HT-29 (cell line): ENCODE results near the gene TGFB2. TPM values are rescaled to one million over a fixed set of nuclear protein-coding genes. Genes with fewer than 3 reads are reported as not detected.

Source experiments
- DNase-seq: peaks from one replicate; pipeline ENCODE4 v3.0.0-alpha.2; 2015; ENCODE audit warnings: low spot score
- total RNA-seq: library from RNA; depleted of rRNA; stranded (reverse); fragments of >200 nt; shearing (Covaris generic); gene quantifications from 2 replicates; pipeline ENCODE4 v1.2.3, GENCODE V29; 2014

The TGFB2 gene
- total RNA-seq, 1 experiment from 2014 or later, result 2.5 TPM

GRCh38 chr1:218461351-218461750 is 116.2 kb downstream of the TGFB2 start:
- DNase-seq, result no peak

- DNase-seq, result no peak
Measured at GRCh38 chr1:218462116-218462515, 117.0 kb downstream of the TGFB2 start.

- no peak for DNase-seq
Measured at GRCh38 chr1:218462587-218462986, 117.5 kb downstream of the TGFB2 start.

GRCh38 chr1:218463194-218464156 is 118.3 kb downstream of the TGFB2 start:
- DNase-seq, result no peak

GRCh38 chr1:218464871-218465270 is 119.7 kb downstream of the TGFB2 start:
- DNase-seq, result no peak

GRCh38 chr1:218466341-218467010 is 121.3 kb downstream of the TGFB2 start:
- DNase-seq, result no peak

GRCh38 chr1:218467101-218468072 is 122.3 kb downstream of the TGFB2 start:
- no peak for DNase-seq

- DNase-seq, result no peak
Measured at GRCh38 chr1:218468711-218469110, 123.6 kb downstream of the TGFB2 start.

- DNase-seq, result no peak
Measured at GRCh38 chr1:218472885-218473284, 127.7 kb downstream of the TGFB2 start.

GRCh38 chr1:218473522-218473921 is 128.4 kb downstream of the TGFB2 start:
- DNase-seq, result no peak

GRCh38 chr1:218474128-218474527 is 129.0 kb downstream of the TGFB2 start:
- no peak for DNase-seq

- no peak for DNase-seq
Measured at GRCh38 chr1:218475275-218475674, 130.1 kb downstream of the TGFB2 start.

- DNase-seq, result no peak
Measured at GRCh38 chr1:218475699-218476098, 130.6 kb downstream of the TGFB2 start.

- DNase-seq, result no peak
Measured at GRCh38 chr1:218476385-218476784, 131.2 kb downstream of the TGFB2 start.

- DNase-seq, result no peak
Measured at GRCh38 chr1:218478336-218478735, 133.2 kb downstream of the TGFB2 start.

GRCh38 chr1:218479436-218480115 is 134.4 kb downstream of the TGFB2 start:
- no peak for DNase-seq

GRCh38 chr1:218480137-218480536 is 135.0 kb downstream of the TGFB2 start:
- no peak for DNase-seq

- peak; percentile 69 for DNase-seq
Measured at GRCh38 chr1:218480588-218481099, 135.5 kb downstream of the TGFB2 start.

GRCh38 chr1:218481116-218481775 is 136.1 kb downstream of the TGFB2 start:
- no peak for DNase-seq

GRCh38 chr1:218482683-218483082 is 137.5 kb downstream of the TGFB2 start:
- no peak for DNase-seq
